ENCODE measurements around the gene PPM1D. TPM values are rescaled to one million over a fixed set of nuclear protein-coding genes. Genes with fewer than 3 reads are reported as not detected.

PPM1D gene
- total and polyA plus RNA-seq, 2 donors (not counting 1 experiment from before 2014, with no cell fraction given), result 6.5 to 27.2 TPM

DNA sequence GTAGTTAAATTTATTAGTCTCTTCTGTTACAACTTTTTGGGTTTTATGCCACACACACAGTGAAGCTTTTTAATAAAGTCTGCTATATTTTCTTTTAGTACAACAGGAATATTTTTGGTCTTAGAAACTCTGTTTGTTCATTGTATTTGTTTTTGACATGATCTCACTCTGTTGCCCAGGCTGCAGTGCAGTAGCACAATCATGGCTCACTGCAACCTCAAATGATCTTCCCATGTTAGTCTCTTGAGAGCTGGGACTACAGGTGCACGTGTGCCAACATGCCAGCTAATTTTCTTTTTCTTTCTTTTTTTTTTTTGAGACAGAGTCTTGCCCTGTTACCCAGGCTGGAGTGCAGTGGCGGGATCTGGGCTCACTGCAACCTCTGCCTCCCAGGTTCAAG lies 27.1 kb downstream of the PPM1D start:
- H3K27ac Mint-ChIP-seq, result no peak overlapping the region
- no peak overlapping the region for H3K4me3 Mint-ChIP-seq
- H2AFZ ChIP-seq (ENCODE audit: insufficient read depth, low read depth, low read length, poor library complexity, severe bottlenecking), result no peak overlapping the region
- DNase-seq (no peak), ATAC-seq (ENCODE audit: low read depth) (no peak)
- no peaks in the 10 kb centered on the region for H3K9me3 Mint-ChIP-seq (ENCODE audit: insufficient read depth)
- ChIA-PET CTCF (interaction anchor here (1.2 kb wide), 1 partner anchor 11 kb away, joined by 8 read pairs; no protein-coding TSS in a partner anchor), POLR2A (no interaction called here)
- TF ChIP-seq EZH2 (IDR thresholded peaks at IDR 0.05; ENCODE audit: borderline replicate concordance, insufficient read depth, low read depth, low read length, poor library complexity, severe bottlenecking), result no peak
- TF ChIP-seq, protein P1, sequence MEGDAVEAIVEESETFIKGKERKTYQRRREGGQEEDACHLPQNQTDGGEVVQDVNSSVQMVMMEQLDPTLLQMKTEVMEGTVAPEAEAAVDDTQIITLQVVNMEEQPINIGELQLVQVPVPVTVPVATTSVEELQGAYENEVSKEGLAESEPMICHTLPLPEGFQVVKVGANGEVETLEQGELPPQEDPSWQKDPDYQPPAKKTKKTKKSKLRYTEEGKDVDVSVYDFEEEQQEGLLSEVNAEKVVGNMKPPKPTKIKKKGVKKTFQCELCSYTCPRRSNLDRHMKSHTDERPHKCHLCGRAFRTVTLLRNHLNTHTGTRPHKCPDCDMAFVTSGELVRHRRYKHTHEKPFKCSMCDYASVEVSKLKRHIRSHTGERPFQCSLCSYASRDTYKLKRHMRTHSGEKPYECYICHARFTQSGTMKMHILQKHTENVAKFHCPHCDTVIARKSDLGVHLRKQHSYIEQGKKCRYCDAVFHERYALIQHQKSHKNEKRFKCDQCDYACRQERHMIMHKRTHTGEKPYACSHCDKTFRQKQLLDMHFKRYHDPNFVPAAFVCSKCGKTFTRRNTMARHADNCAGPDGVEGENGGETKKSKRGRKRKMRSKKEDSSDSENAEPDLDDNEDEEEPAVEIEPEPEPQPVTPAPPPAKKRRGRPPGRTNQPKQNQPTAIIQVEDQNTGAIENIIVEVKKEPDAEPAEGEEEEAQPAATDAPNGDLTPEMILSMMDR (IDR thresholded peaks at IDR 0.05), result no peak
- no peaks in the 10 kb centered on the region for H3K27me3 ChIP-seq (replicated peaks in 1 of 4; ENCODE audit: control extremely low read depth in 1 of 4, control insufficient read depth in 3 of 4, insufficient read depth in 4 of 4, low read length in 3 of 4)
- peaks cover 5 to 10% of the 10 kb centered on the region in 2 experiments for H3K36me3 ChIP-seq (replicated peaks in 1 of 2; ENCODE audit: control extremely low read depth in 1 of 2, control insufficient read depth in 1 of 2, extremely low read depth in 1 of 2, insufficient read depth in 2 of 2, low read length in 1 of 2)
- H3K4me2 ChIP-seq (replicated peaks; ENCODE audit: low read depth, low read length, poor library complexity, severe bottlenecking), result no peak overlapping the region
- H3K27me3 Mint-ChIP-seq, result no peaks in the 10 kb centered on the region
- no peak overlapping the region for H3K9ac ChIP-seq (ENCODE audit: low read length)
- peaks cover 33% of the 10 kb centered on the region for H3K79me2 ChIP-seq (ENCODE audit: control insufficient read depth, insufficient read depth, low read length)
- H3K4me3 ChIP-seq (ENCODE audit: control extremely low read depth in 1 of 5, extremely low read depth in 1 of 5, insufficient read depth in 1 of 5, low read depth in 2 of 5, low read length in 4 of 5), result no peak overlapping the region
- intact Hi-C loops (cut with micrococcal nuclease), result no loop called here
- peaks cover 2% of the 10 kb centered on the region for H3K4me1 Mint-ChIP-seq
- H3K27ac ChIP-seq (ENCODE audit: low read length in 2 of 2), result no peak overlapping the region
- no peaks in the 10 kb centered on the region for H3K4me1 ChIP-seq (ENCODE audit: control insufficient read depth in 2 of 2, insufficient read depth in 2 of 2, low read length in 2 of 2)
- H3K9me3 ChIP-seq (ENCODE audit: control extremely low read depth in 1 of 3, control insufficient read depth in 2 of 3, insufficient read depth in 1 of 3, low read length in 2 of 3), result no peaks in the 10 kb centered on the region
- H4K20me1 ChIP-seq (ENCODE audit: control insufficient read depth, insufficient read depth, low read length, poor library complexity, severe bottlenecking), result peaks cover 9% of the 10 kb centered on the region
- 67% methylated on average over 1 of the region's 2 CpGs for WGBS (ENCODE audit: insufficient coverage)

DNA sequence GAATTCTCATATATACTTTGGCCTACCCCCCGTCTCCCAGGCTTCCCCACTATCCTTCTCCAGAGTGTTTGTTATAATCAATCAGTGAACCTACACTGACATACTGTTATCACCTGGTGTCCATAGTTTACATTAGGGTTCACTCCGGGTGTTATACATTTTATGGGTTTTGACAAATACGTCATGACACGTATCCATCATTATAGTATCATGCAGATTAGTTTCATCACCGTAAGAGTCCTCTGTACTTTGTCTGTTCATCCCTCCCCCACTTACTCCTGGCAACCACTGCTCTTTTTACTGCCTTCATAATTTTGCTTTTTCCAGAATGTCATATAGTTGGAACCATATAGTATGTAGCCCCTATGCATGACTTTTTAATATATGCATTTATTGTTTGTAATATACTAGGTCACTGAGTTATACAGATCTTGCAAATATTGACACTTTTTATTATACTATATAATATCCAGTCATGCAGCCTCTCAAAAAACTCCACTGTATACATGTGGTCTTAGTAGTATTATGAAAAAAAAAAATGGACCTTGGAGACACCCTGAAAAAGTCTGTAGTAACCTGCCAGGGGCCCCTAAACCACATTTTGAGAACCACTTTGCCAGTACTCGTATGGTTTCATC lies 28.4 kb downstream of the PPM1D start:
- intact Hi-C loops (cut with micrococcal nuclease), result no loop called here
- ChIA-PET CTCF (interaction anchor here (0.7 to 1.4 kb wide), 3 partner anchors 10 to 52 kb away, joined by 3 to 5 read pairs (median 4); no protein-coding TSS in a partner anchor), POLR2A (no interaction called here)
- H3K27ac ChIP-seq (ENCODE audit: low read length in 2 of 2), result no peak overlapping the region
- no peak overlapping the region for H3K27ac Mint-ChIP-seq
- H3K4me1 ChIP-seq (ENCODE audit: control insufficient read depth in 2 of 2, insufficient read depth in 2 of 2, low read length in 2 of 2), result no peaks in the 10 kb centered on the region
- peaks cover 5 to 12% of the 10 kb centered on the region in 2 experiments for H3K36me3 ChIP-seq (replicated peaks in 1 of 2; ENCODE audit: control extremely low read depth in 1 of 2, control insufficient read depth in 1 of 2, extremely low read depth in 1 of 2, insufficient read depth in 2 of 2, low read length in 1 of 2)
- H3K9me3 Mint-ChIP-seq (ENCODE audit: insufficient read depth), result no peaks in the 10 kb centered on the region
- 95% methylated on average over 3 of the region's 6 CpGs for WGBS (ENCODE audit: insufficient coverage)
- H3K27me3 ChIP-seq (replicated peaks in 1 of 4; ENCODE audit: control extremely low read depth in 1 of 4, control insufficient read depth in 3 of 4, insufficient read depth in 4 of 4, low read length in 3 of 4), result no peaks in the 10 kb centered on the region
- H3K9ac ChIP-seq (ENCODE audit: low read length), result no peak overlapping the region
- no peaks in the 10 kb centered on the region for H3K27me3 Mint-ChIP-seq
- H3K79me2 ChIP-seq (ENCODE audit: control insufficient read depth, insufficient read depth, low read length), result peaks cover 28% of the 10 kb centered on the region
- DNase-seq (no peak), ATAC-seq (ENCODE audit: low read depth) (no peak)
- H4K20me1 ChIP-seq (ENCODE audit: control insufficient read depth, insufficient read depth, low read length, poor library complexity, severe bottlenecking), result peaks cover 5% of the 10 kb centered on the region
- no peak overlapping the region for H2AFZ ChIP-seq (ENCODE audit: insufficient read depth, low read depth, low read length, poor library complexity, severe bottlenecking)
- H3K4me2 ChIP-seq (replicated peaks; ENCODE audit: low read depth, low read length, poor library complexity, severe bottlenecking), result no peak overlapping the region
- no peak overlapping the region for H3K4me3 ChIP-seq (ENCODE audit: control extremely low read depth in 1 of 5, extremely low read depth in 1 of 5, insufficient read depth in 1 of 5, low read depth in 2 of 5, low read length in 4 of 5)
- no peak overlapping the region for H3K4me3 Mint-ChIP-seq
- TF ChIP-seq EZH2 (IDR thresholded peaks at IDR 0.05; ENCODE audit: borderline replicate concordance, insufficient read depth, low read depth, low read length, poor library complexity, severe bottlenecking), result no peak
- TF ChIP-seq, protein P1 (IDR thresholded peaks at IDR 0.05), result no peak
- H3K4me1 Mint-ChIP-seq, result no peaks in the 10 kb centered on the region
- H3K9me3 ChIP-seq (ENCODE audit: control extremely low read depth in 1 of 3, control insufficient read depth in 2 of 3, insufficient read depth in 1 of 3, low read length in 2 of 3), result no peaks in the 10 kb centered on the region
